SHP77 (cell line): ENCODE results near the gene CST2.
"Not testable (repeated sequence)": the region's sequence is repeated elsewhere in the genome, so short reads cannot be mapped to it uniquely, and the experiment has no call there.

ENCODE experiments used
- DNase-seq, 2 experiments: peaks; one replicate each; lab custom pipeline; 2025; lab: John Stamatoyannopoulos, UW

Gene CST2, protein sequence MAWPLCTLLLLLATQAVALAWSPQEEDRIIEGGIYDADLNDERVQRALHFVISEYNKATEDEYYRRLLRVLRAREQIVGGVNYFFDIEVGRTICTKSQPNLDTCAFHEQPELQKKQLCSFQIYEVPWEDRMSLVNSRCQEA

DNA sequence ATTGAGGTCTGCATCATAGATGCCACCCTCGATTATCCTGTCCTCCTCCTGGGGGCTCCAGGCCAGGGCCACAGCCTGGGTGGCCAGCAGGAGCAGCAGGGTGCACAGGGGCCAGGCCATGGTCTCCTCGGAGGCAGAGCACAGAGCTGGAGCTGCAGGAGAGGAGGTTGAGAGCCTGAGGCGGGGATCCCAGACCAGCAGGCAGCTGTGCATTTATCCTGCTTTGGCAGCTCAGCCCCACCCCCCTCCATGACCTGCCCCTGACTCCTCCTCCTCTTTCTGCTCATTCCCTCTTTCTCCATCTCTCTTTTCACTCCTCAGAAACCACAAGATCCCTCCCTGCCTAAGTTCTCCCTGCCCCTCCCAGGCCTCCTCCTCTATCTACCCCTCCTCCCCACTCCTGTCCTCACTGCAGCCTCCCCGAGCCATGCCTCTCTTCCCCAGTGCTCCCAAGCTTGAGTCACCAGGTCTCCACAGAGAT, at the start of gene CST2:
CST2 (minus strand) TSS at position 189 of the 481 bp plus-strand sequence; CDS start at position 120, 69 bp downstream.
- DNase-seq: no peak

DNA sequence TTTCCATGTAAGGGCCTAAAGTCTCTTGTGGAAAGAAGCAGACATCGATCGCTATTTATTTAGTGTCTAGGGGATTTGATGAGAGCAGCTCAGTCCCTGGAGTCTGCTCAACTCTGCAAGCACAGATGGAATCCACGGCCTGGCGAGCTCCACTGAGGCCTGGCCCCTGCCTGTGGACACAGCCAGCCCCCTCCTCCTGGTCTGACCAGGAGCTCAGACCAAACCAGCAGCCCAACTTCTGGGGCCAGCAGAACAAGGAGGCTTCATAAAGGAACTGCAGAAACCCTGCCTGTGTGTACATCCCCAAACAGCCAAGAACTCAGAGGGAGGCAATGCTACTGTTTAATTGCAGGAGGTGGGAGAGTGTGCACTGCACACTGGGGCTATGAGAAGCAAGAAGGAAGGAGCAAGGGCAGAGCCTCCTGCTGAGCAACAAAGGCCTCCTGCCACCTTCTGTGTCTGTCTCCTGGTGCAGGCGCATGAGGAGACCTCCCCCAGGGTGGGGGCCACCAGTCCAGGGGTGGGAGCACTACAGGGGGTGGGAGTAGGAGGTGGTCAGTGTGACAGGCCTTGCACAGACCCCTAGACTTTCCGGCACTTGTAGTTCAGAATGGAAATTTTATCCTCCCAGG, 49.2 kb upstream of the CST2 start:
- no peak for DNase-seq

DNA sequence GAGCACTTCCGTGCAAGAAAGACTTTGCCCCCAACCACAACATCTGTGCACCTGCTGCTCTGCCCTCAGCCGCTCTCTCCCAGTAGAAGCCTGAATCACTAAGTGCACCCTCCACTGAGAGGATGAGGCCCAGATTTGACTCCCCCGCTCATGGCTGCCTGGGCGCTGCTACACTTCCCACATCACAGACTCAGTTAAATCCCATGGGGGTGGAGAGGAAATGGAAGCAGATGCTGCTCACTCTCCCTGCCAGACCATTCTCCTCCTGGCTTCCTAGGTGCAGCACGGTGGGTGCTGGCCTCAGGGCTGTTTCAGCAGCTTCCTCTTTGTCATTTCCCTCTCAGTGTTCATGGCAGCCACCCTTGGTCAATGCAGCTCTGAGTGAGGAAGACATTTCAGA, 48.2 kb upstream of the CST2 start:
- DNase-seq: no peak

DNA sequence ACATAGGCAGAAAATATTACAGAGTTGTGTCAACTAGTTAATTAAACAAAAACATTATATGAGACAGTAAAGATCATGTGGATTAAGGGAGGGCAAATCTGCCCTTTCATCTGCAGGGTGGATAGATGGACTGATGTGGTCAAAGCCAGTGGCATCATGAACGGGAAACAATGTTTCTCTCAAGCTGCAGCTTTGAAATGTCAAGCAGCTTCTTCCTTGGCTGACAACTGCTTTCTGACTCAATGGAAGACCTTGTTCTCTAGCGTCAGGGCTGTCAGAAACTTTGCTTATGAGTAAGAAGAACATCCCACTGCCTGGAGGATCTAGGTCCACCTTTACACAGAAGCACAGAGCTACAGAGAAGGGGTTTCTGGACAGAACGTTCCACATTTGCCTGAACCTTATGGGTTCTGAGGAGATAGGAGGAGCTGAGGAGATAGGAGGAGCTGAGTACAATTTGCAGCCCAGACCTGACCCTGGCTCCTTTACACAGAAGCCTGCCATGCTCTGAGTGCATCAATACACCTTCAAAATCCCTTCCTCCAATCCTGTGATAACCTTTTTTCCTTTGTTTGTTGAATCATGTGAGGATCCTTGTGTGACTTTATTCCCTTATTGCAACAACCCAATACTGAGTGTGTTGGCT, 47.0 kb upstream of the CST2 start:
- DNase-seq: no peak

DNA sequence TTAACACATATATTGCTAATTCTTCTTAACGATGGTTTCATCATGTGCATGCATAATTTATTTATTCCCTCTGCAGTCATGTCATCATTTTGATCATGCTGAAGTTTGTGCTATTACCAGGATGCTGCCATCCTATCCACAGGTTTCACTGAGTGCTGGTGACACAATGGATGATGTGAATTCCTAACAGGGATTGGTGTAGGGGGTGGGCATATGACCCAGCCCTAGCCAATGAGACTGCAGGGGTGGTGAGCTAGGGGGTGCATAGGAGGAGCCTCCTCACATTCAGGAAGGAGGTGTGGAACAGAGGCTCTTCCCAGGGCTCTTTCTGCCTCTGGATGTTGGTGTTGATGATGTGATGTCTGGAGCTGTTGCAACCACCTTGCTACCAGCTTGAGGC, 45.5 kb upstream of the CST2 start:
- no peak for DNase-seq

DNA sequence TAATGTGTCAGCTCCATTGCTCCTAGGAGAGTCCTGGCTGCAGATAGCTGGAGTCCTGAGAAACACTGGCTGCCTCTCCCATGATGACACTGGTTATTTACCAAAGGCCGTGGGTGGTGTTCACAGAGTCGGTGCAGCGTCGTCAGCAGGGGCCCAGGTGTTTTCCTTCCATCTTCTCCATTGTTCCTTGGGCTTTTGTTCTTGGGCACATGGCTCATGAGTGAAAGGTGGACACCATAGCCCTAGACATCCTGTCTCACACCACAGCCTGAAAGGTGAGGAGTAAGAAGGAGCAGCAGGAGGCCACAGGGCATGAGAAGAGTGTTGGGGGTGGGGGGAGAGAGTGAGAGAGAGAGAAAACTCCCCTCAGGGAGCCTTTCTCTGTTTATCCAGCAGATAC, 43.9 kb upstream of the CST2 start:
- DNase-seq: no peak

DNA sequence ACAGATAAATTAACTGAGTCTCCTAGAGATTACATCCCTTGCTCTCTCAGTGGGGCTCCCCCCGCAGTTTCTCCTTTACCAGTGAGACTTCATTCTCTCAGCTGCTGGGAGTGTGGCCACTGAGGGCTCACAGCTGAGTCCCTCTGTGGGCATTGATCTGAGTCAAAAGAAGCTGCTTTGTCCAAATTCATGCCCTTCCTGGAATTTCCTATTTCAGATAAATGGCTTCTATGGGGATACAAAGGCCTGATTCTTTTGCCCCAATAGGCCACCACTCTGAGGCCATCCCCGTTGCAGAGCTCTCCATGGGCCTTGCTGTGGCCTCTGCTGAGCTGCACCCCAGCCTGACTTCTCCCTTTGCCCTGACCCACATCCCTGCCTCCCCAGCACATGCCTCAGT, 43.0 kb upstream of the CST2 start:
- no peak for DNase-seq

DNA sequence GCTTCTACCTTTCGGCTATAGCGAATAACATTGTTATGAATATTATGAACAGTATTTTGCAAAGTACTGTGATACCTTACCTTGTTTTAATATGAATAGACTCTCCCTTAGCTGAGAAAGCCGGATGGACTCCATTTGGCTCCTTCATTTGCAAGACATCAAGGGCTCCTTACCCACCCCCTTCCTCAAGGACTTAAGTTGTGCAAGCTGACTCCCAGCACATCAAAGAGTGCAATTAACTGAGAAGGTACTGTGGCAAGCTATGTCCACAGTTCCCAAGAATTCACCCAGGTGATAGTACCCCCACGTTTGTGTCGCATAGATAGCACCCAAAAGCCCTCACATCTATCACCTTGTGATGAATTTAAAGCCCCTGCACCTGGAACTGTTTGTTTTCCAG, 41.8 kb upstream of the CST2 start:
- no peak for DNase-seq

DNA sequence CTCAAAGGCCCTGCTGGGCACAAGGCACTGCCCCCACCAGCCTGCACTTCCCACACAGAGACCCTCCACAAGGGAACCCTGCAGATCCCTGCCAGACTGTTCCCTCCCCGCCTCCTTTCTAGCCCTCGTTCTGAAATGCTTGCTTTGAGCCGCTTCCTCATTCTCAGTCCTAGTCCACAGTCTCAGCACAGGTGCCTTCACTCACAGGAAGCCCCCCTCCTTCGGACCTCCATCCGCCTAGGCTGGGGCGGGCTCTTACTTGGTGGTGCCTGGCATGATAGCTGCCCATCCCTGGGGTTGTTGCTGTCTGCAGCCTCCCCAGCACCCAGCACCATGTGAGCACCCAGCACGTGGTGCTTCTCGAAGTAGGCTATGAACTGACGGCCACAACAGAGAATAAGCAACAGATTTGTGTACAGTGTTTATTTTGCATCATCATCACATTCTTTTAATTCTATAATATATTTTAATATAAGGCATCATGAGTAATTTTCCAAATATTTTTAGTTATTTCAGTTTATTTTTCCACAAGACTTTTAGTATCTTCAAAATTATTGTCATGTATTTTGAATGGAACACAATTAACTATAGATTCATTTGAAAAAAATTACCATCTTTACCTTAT, 40.7 kb upstream of the CST2 start:
- DNase-seq: no peak

DNA sequence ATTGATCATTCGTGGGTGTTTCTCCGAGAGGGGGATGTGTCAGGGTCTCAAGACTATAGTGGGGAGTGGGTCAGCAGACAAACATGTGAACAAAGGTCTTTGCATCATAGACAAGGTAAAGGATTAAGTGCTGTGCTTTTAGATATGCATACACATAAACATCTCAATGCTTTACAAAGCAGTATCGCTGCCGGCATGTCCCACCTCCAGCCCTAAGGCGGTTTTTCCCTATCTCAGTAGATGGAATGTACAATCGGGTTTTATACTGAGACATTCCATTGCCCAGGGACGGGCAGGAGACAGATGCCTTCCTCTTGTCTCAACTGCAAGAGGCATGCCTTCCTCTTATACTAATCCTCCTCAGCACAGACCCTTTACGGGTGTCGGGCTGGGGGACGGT, 34.2 kb upstream of the CST2 start:
- not testable (repeated sequence) for DNase-seq

DNA sequence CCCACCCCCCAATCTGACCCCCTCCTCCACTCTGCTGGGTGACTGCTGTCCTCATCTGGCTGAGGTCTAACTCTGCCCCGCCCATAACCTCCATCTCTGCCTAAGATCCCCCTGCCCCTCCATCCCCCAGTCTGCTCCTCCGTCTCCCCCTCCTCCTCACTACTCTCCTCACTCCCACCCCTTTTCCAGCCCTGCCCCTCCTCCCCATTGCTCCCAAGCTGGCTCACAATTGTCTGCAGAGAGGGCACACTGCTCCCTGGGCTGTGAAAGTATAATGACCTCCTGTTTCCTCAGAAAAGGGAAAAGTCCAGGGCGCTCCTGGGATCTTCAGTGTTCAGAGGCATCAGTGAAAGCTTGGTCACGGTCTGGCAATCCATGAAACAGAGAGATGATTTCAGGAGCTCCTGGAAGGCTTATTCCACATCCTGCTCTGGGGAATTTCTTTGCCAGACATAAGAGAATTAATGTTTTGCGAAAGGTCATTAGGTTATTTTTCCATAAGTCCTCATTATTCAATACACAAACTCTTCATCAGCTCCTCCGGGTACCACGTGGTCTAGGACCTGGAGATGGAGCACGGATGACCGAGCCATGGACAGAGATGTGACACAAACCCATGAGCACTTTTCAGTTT, 31.6 kb upstream of the CST2 start:
- DNase-seq: no peak

DNA sequence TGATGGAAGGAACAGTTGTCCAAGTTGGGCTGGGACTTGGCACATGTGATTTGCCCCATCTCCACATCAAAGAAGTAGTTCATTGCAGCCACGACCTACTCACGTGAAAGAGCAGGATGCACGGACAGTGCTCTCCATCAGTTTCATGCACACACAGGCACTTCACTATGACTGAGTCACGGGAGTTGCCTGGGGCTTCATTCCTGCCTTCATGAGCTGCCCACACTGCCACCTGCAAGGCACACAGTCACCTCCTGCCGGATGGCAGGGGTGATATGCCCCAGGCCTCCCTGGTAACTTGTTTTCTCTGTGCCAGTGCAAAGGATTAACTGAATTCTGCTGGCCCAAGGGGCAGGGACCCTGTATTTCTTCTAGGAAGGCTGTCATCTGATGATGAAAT, 30.2 kb upstream of the CST2 start:
- DNase-seq: no peak

DNA sequence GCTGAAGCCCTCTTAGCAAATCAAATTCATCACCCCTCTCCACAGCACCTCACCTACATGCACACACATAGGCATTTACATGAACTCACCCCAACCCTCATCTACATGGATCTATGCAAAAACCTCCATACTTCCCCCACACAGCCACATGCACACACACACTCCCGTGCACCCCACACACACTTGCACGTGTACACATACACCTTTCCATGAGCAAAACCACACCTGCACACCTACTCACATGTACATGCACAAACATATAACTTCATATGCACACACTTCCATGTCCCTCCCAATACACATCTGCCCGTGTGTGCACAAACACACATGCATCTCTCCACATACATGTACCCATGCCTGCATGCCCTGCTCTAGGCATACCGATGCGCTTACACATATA, 29.7 kb upstream of the CST2 start:
- DNase-seq: no peak

DNA sequence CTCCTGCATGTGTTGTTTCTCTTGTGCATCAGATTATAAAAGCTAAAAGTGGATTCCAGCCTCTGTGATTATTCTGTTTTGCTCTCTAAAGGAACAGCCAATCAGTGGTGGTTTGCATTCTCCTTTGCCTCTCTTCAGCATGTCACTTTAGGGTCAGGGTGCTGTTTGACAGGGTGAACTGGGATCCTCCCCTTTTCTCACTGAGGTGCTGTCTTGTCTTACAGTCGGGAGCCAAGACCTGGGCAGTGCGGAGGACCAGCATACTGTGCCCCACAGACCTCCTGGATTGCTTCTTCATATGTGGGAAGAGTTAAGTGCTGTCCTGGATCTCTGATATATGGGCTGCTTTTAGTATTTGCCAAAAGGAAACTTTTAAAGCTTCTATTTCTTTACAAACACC, 15.2 kb upstream of the CST2 start:
- DNase-seq: no peak

DNA sequence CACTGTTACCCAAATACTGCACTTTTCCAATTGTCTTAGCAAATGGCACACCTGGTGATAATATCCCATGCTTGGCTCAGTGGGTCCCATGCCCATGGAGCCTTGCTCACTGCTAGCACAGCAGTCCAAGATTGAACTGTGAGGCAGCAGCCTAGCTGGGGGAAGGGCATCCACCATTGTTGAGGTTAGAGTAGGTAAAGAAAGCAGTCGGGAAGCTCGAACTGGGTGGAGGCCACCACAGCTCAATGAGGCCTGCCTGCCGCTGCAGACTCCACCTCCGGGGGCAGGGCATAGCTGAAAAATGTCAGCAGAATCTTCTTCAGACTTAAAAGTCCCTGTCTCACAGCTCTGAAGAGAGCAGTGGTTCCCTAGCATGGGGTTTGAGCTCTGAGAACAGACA, 9.2 kb upstream of the CST2 start:
- no peak for DNase-seq

DNA sequence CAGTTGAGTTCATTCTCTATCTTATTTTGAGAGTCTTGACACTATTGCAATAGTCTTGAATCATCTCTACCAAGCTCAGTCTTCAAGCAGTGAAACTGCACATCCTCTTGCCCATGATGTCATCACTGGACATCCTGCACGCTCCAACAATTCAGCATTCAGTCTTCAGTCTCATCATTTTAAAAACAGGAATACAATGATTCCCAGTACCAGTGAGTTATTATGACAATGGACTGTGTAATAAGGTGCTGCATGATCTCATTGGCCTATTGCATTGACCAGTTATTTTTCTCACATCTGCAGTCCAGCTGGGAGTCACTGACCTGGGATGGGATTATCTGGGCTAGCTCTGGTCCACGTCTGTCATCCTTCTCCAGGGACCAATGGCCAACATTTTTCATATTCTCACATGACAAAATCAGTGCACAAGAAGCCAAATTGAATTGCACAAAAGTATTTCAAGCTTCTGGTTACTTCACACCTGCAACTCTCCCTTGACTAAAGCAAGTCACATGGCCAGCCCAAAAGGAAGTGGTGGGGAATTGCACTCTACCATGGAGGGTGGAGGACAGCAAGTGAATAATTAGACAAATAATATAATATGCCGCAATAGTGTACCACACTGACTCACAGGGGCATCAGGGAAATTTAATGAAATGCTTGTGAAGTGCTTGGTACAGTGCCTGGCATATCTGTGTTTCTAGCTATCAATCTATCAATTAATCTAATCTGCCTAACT, 6.4 kb upstream of the CST2 start:
- DNase-seq: no peak

DNA sequence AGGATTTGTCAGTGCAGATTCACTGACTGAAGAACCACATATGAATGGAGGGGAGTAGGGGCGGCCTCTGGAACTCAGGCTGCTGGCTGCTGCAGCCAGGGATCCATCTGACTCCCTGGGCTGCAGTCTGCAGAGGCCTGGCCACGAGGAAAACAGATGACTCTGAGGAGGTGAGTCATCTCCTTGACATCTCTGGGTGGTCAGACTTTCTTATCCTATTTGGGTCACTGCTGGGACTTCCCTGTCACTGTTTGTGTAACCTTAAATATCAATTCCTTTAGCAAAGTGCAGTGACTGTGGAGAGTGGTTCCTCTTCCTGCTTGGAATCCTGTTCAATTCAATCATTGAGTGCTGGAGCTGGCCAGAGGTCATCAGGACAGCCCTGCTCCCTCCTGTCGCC, 5.4 kb upstream of the CST2 start:
- DNase-seq: not testable (repeated sequence)

DNA sequence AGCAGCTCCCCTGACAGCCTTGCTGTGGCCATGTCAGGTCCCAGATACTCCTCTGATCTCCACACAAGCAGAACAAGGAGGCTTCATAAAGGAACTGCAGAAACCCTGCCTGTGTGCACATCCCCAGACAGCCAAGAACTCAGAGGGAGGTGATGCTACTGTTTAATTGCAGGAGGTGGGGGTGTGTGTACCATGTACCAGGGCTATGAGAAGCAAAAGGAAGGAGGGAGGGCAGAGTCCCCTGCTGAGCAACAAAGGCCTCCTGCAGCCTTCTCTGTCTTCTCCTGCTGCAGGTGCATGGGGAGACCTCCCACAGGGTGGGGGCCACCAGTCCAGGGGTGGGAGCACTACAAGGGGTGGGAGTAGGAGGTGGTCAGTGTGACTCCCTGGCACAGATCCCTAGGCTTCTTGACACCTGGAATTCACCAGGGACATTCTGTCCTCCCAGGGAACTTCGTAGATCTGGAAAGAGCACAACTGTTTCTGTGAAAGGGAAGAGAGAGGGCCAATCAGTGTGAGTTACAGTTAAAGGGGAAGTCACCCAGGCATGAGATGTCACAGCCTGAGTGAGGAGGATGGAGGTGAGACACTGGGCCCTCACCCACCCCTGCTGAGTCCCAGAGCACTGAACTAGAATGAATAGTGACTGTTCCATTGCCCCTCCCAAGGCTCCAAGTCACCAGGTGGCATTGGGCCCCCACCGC, 2.8 kb downstream of the CST2 start:
- no peak for DNase-seq

DNA sequence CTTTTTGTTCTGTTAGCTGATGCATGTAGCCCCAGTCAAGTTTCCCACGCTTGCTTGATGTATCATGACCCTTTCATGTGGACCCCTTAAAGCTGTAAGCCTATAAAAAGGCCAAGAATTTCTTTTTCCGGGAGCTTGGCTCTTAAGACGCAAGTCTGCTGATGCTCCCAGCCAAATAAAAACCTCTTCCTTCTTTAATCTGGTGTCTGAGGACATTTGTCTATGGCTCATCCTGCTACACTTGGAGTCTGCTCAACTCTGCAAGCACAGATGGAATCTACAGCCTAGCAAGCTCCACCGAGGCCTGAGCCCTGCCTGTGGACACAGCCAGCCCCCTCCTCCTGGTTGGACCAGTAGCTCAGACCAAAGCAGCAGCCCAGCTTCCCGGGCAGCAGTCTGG, 3.4 kb downstream of the CST2 start:
- no peak for DNase-seq

DNA sequence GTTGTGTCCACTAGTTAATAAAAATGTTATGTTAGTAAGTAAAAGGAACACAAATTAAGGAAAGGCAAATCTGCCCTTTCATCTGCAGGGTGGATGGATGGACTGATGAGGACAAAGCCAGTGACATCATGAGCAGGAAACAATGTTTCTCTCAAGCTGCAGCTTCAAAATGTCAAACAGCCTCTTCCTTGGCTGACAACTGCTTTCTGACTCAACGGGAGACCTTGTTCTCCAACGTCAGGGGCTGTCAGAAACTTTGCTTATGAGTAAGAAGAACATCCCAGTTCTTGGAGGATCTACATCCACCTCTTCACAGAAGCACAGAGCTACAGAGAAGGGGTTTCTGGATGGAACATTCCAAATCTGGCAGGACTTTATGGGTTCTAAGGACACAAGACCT, 6.0 kb downstream of the CST2 start:
- DNase-seq: no peak

DNA sequence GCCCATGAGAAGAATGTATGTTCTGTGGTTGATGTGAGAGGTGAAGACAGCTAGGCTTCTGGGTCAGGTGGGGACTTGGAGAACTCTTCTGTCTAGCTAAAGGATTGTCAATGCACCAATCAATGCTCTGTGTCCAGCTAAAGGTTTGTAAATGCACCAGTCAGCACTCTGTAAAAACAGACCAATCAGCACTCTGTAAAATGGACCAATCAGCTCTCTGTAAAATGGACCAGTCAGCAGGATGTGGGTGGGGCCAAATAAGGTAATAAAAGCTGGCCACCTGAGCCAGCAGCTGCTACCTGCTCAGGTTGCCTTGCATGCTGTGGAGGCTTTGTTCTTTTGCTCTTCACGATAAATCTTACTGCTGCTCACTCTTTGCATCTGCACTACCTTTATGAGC, 15.0 kb downstream of the CST2 start:
- DNase-seq: not testable (repeated sequence)
